A172 (cell line): Measurements from ENCODE around the gene HDAC2. TPM values are rescaled to one million over a fixed set of nuclear protein-coding genes. Genes with fewer than 3 reads are reported as not detected.

ENCODE experiments used
- DNase-seq: peaks from one replicate; pipeline ENCODE4 v3.0.0-alpha.2; 2015; ENCODE audit warnings: low spot score
- total RNA-seq: library from RNA; depleted of rRNA; stranded (reverse); fragments of >200 nt; shearing (Covaris generic); gene quantifications from 2 replicates; pipeline ENCODE4 v1.2.3, GENCODE V29; 2014; rRNA removed

Gene HDAC2
- total RNA-seq, 1 experiment from 2014 or later = 118 TPM

DNA sequence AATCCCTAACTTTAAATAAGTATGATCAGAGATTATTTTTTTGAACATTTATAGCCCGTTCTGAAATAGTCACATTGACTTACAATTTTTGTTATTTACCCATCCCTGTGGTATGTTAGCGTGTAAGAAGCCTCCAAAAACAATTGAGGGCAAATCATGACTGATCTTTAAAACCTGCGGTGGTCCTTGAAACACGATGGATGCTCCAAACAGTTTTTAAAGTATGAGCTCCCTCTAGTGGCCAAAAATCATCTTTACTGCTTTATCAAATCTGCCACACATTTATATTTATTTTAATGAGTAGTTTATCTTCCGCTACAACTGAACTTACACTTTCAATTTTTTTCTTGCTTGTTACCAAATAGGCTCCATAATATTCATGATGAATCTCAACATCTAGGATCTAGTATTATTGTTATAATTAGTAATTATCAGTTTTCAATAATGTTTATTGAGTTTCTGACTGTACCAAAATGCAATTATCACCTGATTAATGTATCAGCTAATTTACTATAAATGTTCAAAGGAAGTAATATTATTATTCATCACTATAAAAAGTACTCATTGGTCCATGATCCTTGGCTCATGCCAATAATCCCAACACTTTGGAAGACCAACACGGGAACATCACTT lies 61.6 kb downstream of the HDAC2 start:
- peak; percentile 41 for DNase-seq

DNA sequence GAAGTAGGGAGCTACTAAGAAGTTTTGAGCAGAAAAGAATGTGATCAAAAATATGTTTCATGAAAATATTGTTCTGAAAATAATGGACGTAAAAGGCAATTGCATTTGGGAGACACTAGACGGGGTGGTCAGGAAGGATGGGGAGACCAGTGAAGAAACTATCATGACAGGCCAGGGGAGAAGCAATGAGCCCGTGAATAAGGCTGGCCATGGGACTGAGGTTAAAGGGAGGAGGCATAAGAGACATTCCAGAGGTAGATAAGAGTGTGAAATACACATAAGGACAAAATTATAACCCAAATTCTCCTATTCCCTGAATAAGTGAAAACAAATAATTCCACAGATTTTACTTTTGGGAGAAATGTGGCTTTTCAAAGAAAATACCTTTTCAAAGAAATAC lies 62.1 kb downstream of the HDAC2 start:
- DNase-seq = no peak

DNA sequence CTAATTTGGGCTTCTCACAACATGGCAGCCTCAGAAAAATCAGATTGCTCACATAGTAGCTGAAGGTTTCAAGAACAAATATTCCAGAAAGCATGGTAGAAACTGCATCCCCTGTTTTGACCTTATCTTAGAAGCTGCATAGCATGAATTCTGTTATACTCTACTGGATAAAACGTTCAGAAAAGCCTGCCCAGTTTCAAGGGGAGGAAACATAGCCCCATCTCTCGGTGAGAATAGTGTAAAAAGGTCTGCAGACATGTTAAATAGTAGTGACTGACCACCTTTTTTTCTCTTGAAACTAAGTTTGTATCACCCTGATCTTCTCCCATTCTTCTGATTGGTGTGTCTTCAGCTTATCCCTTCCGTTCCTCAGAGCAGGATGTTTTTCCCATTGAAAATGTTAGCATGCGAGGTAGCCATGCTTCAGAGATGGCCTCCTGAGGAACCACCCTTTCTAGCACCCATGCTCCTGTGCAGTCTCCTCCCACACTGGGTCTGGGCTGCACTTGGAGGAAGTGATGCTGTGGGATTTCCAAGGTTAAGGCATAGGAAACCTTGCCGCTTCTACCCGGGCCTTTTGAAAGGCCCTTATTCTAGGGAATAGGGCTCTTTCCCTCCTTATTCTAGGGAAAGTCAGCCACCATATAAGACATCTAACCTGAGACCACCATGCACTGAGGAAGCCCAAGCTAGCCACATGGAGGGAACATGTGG lies 63.7 kb downstream of the HDAC2 start:
- no peak for DNase-seq

DNA sequence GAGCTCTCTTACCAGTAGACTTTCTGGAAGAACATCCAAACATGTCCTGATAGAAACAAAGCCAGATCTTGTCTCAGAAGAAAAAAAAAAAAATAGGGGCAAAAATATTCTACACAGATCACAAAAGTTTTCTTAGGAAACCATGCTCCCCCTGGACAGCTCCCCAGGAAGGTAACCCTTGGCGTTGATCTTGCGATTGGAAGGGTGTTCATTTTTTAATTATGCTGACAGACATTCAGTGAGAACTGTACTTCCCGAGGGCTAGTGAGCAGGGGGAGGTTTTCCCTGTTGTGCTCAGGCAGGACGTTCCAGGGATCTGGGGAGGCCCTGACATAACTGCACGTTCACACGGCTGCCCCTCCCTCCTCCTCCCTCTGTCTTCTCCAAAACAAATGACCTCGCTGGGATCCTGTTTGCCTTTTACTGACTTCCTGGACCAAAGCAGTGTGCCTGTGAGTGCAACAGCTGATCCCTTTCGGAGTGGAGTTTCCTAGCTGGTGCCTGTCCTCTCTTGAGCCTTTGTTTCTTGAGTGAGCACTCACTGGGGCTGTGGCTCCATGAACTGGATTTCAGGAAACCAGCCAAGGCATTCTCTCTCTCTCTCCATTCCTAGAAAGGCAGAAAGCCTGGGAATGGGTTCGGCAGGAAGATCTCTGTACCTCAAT lies 67.2 kb downstream of the HDAC2 start:
- no peak for DNase-seq

DNA sequence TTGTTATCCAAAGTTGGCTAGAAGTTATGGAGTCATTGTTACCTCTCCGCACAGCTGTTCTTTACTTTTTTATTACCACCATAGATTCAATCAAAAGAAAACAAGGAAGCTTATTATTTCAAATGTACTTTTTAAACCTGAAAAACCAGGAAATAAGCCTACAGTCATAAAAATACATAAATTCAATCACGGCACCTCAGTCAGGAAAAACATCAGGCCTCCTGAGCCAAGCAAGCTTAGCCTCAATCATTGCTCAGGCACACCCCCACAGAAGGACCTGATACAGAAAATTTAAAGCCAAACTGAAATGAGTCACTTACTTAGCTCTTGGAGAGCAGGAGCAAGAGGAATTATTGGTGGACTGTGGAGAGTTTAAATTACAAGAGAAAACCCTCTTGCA lies 69.5 kb downstream of the HDAC2 start:
- no peak for DNase-seq

DNA sequence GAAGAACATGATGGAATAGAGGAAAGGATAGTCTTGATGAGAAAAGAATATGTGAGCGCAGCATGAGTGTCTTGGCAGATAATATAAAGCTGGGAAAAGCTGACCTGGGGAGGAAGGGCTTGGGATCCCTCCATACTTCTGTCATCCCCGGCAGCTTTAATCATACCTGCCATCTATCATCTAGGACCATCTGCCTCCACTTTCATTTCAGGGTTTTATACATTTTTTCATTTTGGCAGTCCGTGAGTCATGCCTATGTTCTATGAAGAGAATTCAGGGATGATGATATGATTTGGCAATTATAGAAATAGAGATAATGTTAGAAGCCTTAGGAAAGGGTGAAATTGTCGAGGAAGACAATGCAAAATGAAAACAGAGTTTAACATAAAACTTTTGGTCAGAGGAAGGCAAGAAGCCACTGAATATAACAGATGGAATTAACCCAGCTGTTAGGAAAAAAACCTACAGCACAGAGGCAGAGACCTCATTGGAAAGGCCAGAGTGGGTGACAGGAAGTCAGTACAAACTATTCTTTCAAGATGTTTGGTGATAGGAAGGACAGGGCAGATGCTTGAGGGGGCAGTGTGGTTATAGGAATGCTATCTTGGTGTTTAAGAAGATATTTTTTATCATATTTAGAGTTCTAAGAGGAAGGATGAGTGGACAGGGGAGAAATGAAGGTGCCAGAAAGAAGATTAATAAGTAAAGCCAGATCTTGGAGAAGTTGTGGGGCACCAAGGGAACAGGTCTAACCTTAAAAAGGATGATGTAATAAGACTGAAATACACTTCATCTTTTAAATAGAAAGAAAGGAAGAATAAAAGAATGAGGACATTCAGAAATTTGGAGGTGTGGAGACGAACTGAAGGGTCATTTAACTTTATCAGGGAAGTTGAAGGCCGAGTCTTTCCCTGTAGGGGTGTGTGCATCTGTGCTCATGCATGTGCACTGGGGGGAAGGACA lies 76.0 kb downstream of the HDAC2 start:
- no peak for DNase-seq

DNA sequence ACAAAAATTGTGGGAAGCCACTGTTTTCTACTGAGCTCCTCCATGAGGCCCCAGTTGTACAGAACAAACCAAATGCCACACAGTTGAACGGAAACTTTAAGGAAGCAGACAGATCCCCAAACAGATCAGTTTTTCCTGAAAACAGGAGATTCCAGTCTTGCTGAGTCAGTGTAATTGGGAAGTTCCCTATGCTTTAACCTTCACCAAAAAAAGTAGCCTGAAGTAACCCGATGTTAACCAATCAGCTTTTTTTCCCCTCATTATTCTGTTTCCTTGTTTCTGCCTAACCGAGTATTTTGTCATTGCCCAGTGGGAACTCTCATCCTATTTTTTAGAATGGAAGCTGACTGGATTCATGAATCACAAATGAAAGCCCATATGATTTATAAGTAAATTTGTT lies 77.1 kb downstream of the HDAC2 start:
- DNase-seq = peak; percentile 41

DNA sequence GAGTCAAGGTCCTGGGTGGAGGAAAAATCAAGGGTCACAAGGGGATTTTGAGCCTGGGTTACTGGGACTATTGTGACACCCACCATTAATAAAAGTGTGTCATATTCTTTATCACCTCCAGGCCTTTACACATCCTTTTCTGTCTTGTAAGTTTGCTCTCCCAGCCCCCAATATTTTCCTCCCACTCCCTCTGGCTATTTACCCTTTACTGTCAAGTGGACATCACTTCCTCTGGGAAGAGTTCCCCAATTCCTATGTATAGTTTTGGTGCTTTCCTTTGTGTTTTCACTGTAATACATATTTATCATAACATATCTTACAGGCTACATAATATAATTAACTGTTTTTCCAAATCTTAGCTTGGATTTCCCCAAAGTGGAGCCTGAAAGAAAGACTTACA lies 77.5 kb downstream of the HDAC2 start:
- no peak for DNase-seq

DNA sequence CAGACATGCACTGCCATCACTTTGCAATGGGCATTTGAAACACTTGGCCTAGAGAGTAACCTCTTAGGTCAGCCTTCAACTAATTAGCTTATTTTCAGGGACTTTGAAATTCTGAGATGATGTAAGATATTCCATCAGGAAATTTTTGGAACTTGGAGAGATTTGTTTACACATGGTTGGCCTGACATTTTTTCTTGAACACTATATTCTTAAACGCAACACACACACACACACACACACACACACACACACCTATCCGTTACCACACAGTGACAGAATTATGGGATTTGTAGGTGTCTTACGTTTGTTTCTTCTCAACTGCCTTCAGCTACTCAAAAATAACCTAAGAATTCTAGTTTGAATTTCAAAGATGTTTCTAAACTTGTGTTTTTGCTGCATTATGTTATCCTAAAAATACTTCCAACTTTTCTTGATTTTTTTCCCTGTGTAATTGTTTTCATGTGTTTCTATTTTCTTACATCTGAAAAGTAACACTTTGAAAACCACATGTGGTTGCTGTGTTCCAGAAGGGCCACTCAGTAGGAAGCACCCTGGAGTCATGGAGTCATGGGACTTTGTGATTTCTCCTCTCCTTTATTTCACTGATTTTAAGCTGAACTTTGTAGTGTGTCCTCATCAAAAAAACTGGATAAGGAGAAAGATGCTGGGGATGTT lies 81.9 kb downstream of the HDAC2 start:
- no peak for DNase-seq

DNA sequence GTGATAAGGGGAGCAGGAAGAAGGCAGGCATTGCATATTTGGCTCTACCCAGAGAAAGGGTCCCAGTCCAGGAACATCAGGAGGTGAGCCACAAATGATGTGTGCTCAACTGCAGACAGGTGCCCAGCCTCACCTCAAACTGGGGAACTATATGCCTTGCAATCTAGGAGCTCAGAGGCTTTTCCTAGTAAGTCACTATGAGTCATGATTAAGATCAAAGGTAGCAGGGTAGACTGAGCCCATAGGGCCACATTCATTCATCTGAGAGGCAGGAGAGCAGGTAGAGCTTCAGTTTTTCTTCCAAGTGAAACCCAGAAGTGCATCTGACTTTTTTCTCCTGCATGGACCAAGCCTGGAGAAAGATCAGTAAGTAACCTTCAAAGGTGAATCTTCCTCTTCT lies 82.5 kb downstream of the HDAC2 start:
- no peak for DNase-seq

DNA sequence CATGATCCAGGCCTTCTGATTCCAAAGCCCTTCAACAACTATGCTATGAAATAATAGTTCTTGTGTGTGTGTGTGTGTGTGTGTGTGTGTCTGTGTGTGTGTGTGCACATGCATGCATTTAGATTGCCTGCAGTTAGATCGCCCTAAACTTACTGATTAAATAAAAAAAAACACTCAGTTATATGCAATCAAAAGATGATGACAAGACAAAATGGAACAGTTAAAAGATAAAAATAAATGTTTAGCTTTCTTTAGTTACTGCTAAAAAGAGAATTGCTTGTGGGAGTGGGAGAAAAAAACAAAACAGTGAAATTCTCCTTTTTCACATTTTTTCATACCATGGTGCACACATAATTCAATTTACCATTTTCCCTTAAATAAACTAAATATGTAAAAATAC lies 84.4 kb downstream of the HDAC2 start:
- no peak for DNase-seq

DNA sequence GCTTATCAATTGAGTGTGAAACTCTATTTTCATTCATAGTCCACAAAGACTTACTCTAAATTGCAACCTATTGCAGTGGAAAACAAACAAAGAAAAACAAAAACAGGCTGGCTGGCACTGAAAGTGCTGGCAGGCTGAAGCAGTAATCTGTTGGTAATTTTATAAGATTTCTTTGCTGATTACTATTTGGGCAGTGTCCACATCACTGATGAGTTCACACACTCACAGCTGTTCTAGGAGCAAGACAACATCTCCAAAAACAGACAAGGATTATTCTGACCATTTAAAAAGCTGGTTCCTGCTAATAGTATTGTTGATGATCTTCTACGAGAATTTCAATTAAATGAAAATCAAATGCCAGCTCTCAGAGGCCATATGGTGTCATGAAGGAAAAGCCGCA lies 86.9 kb downstream of the HDAC2 start:
- DNase-seq = no peak

Other genes with a start within 250 kb of the HDAC2 start
- gene MARCKS, start 113.8 kb downstream of the HDAC2 start, total RNA-seq = 108 and 150 TPM in 2 replicates